Lower lobe of right lung (tissue), 2 donors: Measurements from ENCODE around the gene GOLGA6L2. TPM values are rescaled to one million over a fixed set of nuclear protein-coding genes. Genes with fewer than 3 reads are reported as not detected.

Source experiments
- ATAC-seq, 2 donors: fragments of 200-7000 bp; cut with Tn5 transposase; one replicate each; pipeline ENCODE4 v1.9.1; 2020 to 2022; ENCODE audit warnings: mild to moderate bottlenecking in 2 of 2, moderate library complexity in 2 of 2
- DNase-seq: peaks from one replicate; pipeline ENCODE4 v3.0.0-alpha.2; 2020
- H3K27ac ChIP-seq: fragments of 200-600 bp; one replicate; pipeline ENCODE4 v1.8.0; 2022
- H3K27me3 ChIP-seq: fragments of 200-600 bp; one replicate; pipeline ENCODE4 v1.8.0; 2022; ENCODE audit warnings: low read depth
- H3K36me3 ChIP-seq: fragments of 200-600 bp; one replicate; pipeline ENCODE4 v1.8.0; 2022; ENCODE audit warnings: mild to moderate bottlenecking
- H3K4me1 ChIP-seq: fragments of 200-600 bp; one replicate; pipeline ENCODE4 v1.8.0; 2022
- H3K4me3 ChIP-seq: fragments of 200-600 bp; one replicate; pipeline ENCODE4 v1.8.0; 2022; ENCODE audit warnings: mild to moderate bottlenecking
- H3K9me3 ChIP-seq: fragments of 200-600 bp; one replicate; pipeline ENCODE4 v1.8.0; 2022
- intact Hi-C: fragments of 100-400 bp; cut with DNase I; formaldehyde crosslinking; loops from one replicate; pipeline ENCODE4 v1.11.0; 2022
- total RNA-seq: library from RNA; stranded (reverse); fragmentation: NEBNext Ultra II Directional; extraction: Animal tissue kit (Norgen Biotek cat#: 25700); gene quantifications from one replicate; pipeline ENCODE4 v1.2.1, GENCODE V29; 2021
- TF ChIP-seq, protein P1 (sequence below): fragments of 200-600 bp; IDR thresholded peaks from one replicate; pipeline ENCODE4 v1.8.0; 2022; ENCODE audit warnings: antibody characterized with exemption, mild to moderate bottlenecking
- donor health status: DM: no; HTN: yes; CAD: no; lungs with severe emphysema.

The GOLGA6L2 gene
- total RNA-seq, 1 donor from 2014 or later, result not detected

DNA sequence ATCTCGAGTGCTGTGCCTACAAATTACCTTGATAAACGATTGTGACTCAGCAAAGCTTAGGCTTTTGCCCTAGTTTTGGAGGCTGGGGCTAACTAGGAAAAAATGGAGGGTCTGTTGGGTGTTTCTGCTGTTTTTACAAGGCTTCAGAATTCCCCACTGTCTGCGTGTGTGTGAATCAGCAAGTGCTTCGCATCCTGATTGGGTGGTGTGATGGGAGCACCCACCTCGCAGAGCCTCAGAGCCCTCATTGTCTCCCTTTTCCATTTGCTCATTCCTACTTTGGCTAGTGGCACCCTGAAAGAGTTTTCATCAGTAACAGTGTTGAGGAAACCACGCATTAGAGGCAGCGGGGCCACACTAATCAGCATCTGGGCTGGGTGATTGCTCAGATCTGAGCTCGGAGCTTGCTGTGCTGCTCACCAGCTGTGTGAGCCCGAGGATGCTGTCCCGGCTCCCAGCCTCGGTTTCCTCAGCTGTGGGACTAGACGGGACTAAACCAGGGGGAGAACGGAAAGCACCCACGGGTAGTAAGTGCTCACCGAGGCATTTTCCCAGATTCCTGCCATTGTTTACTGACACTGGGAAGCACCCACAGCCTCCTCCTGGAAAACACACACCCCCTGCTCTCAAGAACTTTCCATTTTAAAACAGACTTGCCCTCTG is 51.9 kb downstream of the GOLGA6L2 start:
- no peak for DNase-seq
- Histone ChIP-seq H3K36me3 (no peaks in the 10 kb centered on the region), H3K27me3 (no peaks in the 10 kb centered on the region), H3K27ac (no peak overlapping the region), H3K4me1 (no peaks in the 10 kb centered on the region), H3K9me3 (no peaks in the 10 kb centered on the region), H3K4me3 (no peak overlapping the region)
- intact Hi-C loops, result no loop called here
- ATAC-seq, result no peak
- TF ChIP-seq, protein P1, sequence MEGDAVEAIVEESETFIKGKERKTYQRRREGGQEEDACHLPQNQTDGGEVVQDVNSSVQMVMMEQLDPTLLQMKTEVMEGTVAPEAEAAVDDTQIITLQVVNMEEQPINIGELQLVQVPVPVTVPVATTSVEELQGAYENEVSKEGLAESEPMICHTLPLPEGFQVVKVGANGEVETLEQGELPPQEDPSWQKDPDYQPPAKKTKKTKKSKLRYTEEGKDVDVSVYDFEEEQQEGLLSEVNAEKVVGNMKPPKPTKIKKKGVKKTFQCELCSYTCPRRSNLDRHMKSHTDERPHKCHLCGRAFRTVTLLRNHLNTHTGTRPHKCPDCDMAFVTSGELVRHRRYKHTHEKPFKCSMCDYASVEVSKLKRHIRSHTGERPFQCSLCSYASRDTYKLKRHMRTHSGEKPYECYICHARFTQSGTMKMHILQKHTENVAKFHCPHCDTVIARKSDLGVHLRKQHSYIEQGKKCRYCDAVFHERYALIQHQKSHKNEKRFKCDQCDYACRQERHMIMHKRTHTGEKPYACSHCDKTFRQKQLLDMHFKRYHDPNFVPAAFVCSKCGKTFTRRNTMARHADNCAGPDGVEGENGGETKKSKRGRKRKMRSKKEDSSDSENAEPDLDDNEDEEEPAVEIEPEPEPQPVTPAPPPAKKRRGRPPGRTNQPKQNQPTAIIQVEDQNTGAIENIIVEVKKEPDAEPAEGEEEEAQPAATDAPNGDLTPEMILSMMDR, result no peak

Other genes starting within 250 kb of the GOLGA6L2 start
- gene GOLGA6L26, start 113.0 kb downstream of the GOLGA6L2 start, total RNA-seq, result not detected
- 0.53 TPM for gene GOLGA8S, start 92.5 kb downstream of the GOLGA6L2 start, total RNA-seq
- 0.41 TPM for gene MKRN3, start 118.4 kb upstream of the GOLGA6L2 start, total RNA-seq
- 0.12 TPM for gene MAGEL2, start 200.6 kb upstream of the GOLGA6L2 start, total RNA-seq
- gene NDN, start 240.1 kb upstream of the GOLGA6L2 start, total RNA-seq, result 27.1 TPM